ENCODE data around the gene GALNT10.

DNA sequence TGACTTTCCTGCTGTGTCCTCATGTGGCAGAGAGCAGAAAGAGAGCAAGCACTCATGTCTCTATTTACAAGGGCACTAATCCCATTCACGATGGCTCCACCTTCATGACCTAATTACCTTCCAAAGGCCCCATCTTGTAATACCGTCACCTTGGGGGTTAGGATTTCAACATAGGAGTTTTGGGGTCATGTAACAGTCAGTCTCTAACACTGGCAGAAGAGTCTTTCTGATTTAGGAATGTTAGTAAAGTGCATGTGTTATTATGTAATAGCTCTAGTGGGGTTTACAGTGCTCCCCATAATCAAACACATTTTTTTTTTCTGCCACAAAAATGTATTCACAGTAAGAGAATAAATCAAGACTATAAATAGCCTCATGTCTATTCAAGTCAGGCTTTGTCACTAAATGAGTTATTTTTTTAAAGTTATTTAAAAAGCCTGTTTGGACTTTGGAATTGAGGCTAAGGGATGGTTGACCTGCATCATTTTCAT is 19.1 kb downstream of the GALNT10 start:
- no peak for TF ChIP-seq ZNF274 (IDR thresholded peaks at IDR 0.05; ENCODE audit: low read depth, low read length)
- no peak for TF ChIP-seq SUZ12 (IDR thresholded peaks at IDR 0.05; ENCODE audit: extremely low read depth, insufficient read depth, insufficient read length)
- no peak for TF ChIP-seq YY1 (IDR thresholded peaks at IDR 0.05; ENCODE audit: insufficient read depth, insufficient read length)

Measured in NT2/D1 (cell line).